HG03439 (cell line): ENCODE measurements around the gene QRFP.
"Not testable (repeated sequence)": the region's sequence is repeated elsewhere in the genome, so short reads cannot be mapped to it uniquely, and the experiment has no call there.

Experiments
- ATAC-seq: cut with Tn5 transposase; IDR thresholded peaks from one replicate; pipeline ENCODE4 v1.9.1; 2021; ENCODE audit warnings: mild to moderate bottlenecking, moderate library complexity; ENCODE audit not compliant: unreplicated experiment

QRFP gene

GRCh38 chr9:130854835-130855234 is 41.8 kb downstream of the QRFP start:
- ATAC-seq: no peak

- no peak for ATAC-seq
Measured at GRCh38 chr9:130854092-130854491, 42.5 kb downstream of the QRFP start.

- ATAC-seq: no peak
Measured at GRCh38 chr9:130852801-130853200, 43.8 kb downstream of the QRFP start.

- ATAC-seq: no peak
Measured at GRCh38 chr9:130849356-130849755, 47.3 kb downstream of the QRFP start.

- not testable (repeated sequence) for ATAC-seq
Measured at GRCh38 chr9:130848514-130848913, 48.1 kb downstream of the QRFP start.

- no peak for ATAC-seq
Measured at GRCh38 chr9:130847306-130848217, 49.0 kb downstream of the QRFP start.

- ATAC-seq: no peak
Measured at GRCh38 chr9:130846487-130847305, 49.9 kb downstream of the QRFP start.

GRCh38 chr9:130845901-130846481 is 50.6 kb downstream of the QRFP start:
- ATAC-seq: no peak

GRCh38 chr9:130845254-130845653 is 51.4 kb downstream of the QRFP start:
- ATAC-seq: no peak

GRCh38 chr9:130844044-130844451 is 52.6 kb downstream of the QRFP start:
- no peak for ATAC-seq

- ATAC-seq: no peak
Measured at GRCh38 chr9:130843049-130843908, 53.3 kb downstream of the QRFP start.
